CD4-positive, alpha-beta T cell (primary cell): ENCODE results near the gene UTP18. TPM values are rescaled to one million over a fixed set of nuclear protein-coding genes. Genes with fewer than 3 reads are reported as not detected.

Experiments used
- ATAC-seq: fragments of 200-7000 bp; cut with Tn5 transposase; one replicate; pipeline ENCODE4 v1.10.0; 2022; ENCODE audit warnings: mild to moderate bottlenecking; ENCODE audit not compliant: poor library complexity
- CTCF ChIA-PET: fragments of 350-600 bp; sonication (Branson Sonifier 250); formaldehyde crosslinking; loops from one replicate; lab custom pipeline; 2021; ENCODE audit warnings: antibody characterized with exemption, inconsistent platforms; lab: Charles Lee
- POLR2A ChIA-PET: fragments of 350-600 bp; sonication (Branson Sonifier 250); formaldehyde crosslinking; loops from one replicate; lab custom pipeline; 2021; ENCODE audit warnings: antibody characterized with exemption, inconsistent platforms; lab: Charles Lee
- DNase-seq, 14 experiments: peaks; one replicate each; pipeline ENCODE4 v3.0.0-alpha.2; 2013 to 2020; ENCODE audit warnings: mixed read lengths in 2 of 14
- H3K27ac ChIP-seq, 2 donors: one replicate each; pipeline versions ENCODE4 v1.5.1 to v1.7.0; 2013; ENCODE audit warnings: low read length in 2 of 2, low read depth in 1 of 2, mild to moderate bottlenecking in 1 of 2
- H3K27me3 ChIP-seq, 2 experiments: 1 replicate in 1 of 2; 2 replicates in 1 of 2; pipeline versions ENCODE4 v1.6.1 to v1.7.0; 2013; ENCODE audit warnings: low read length in 2 of 2, control low read depth in 1 of 2, mild to moderate bottlenecking in 1 of 2, moderate library complexity in 1 of 2; ENCODE audit not compliant: insufficient read depth in 2 of 2, control insufficient read depth in 1 of 2
- H3K36me3 ChIP-seq: one replicate; pipeline ENCODE4 v1.6.1; 2013; ENCODE audit warnings: low read length, control low read depth; ENCODE audit not compliant: insufficient read depth
- H3K4me1 ChIP-seq: one replicate; pipeline ENCODE4 v1.6.1; 2013; ENCODE audit warnings: low read length, control low read depth; ENCODE audit not compliant: insufficient read depth
- H3K4me3 ChIP-seq: one replicate; pipeline ENCODE4 v1.5.1; 2013; ENCODE audit warnings: mild to moderate bottlenecking, low read length, moderate library complexity
- H3K9me3 ChIP-seq, 2 experiments: 1 replicate in 1 of 2; 2 replicates in 1 of 2; pipeline versions ENCODE4 v1.6.1 to v1.7.0; 2013; ENCODE audit warnings: low read length in 2 of 2, mild to moderate bottlenecking in 2 of 2, control low read depth in 1 of 2, moderate library complexity in 1 of 2; ENCODE audit not compliant: control insufficient read depth in 1 of 2, insufficient read depth in 1 of 2
- H3K27ac Mint-ChIP-seq: one replicate; pipeline ENCODE4 v1.8.0; 2020; ENCODE audit warnings: mixed read lengths
- H3K27me3 Mint-ChIP-seq: one replicate; pipeline ENCODE4 v1.8.0; 2021; ENCODE audit warnings: mixed read lengths
- H3K36me3 Mint-ChIP-seq: one replicate; pipeline ENCODE4 v1.8.0; 2021; ENCODE audit warnings: low read depth, mixed read lengths
- H3K4me1 Mint-ChIP-seq: one replicate; pipeline ENCODE4 v1.8.0; 2021; ENCODE audit warnings: low read depth, mixed read lengths
- H3K4me3 Mint-ChIP-seq: one replicate; pipeline ENCODE4 v1.8.0; 2020; ENCODE audit warnings: mild to moderate bottlenecking, mixed read lengths
- H3K9me3 Mint-ChIP-seq: one replicate; pipeline ENCODE4 v1.8.0; 2020; ENCODE audit warnings: mixed read lengths
- intact Hi-C, 2 experiments: fragments of 100-400 bp; cut with DNase I in 1 of 2; cut with micrococcal nuclease in 1 of 2; formaldehyde crosslinking; loops; one replicate each; pipeline versions ENCODE4 v1.15.1 to v1.9.0; 2023 to 2025; cut with DNase I, micrococcal nuclease
- polyA plus RNA-seq, 2 donors: library from polyadenylated mRNA; unstranded; fragments of 120-200 nt; gene quantifications; one replicate each; pipeline ENCODE4 v1.2.1, GENCODE V29; 2013
- total RNA-seq, 174 experiments: library from RNA in 2 of 174; stranded (reverse) in 2 of 174; gene quantifications; one replicate each; pipeline ENCODE4 v1.2.3 and lab custom pipeline; 2021 to 2026
- TF ChIP-seq, protein P1 (sequence below): fragments of 200-600 bp; IDR thresholded peaks from one replicate; pipeline ENCODE4 v1.8.0; 2022; ENCODE audit warnings: antibody characterized with exemption, mild to moderate bottlenecking

UTP18 gene
- total RNA-seq: 10 to 100 TPM; 48.5 to 49.8 TPM
- 40.7 TPM for polyA plus RNA-seq (2013, experiment 1 of 2)
- 39.9 TPM for polyA plus RNA-seq (2013, experiment 2 of 2)
- 43.2 to 159 (median 70.8) reads per million in 172 experiments for total RNA-seq (lab: John Stamatoyannopoulos, UW)

DNA sequence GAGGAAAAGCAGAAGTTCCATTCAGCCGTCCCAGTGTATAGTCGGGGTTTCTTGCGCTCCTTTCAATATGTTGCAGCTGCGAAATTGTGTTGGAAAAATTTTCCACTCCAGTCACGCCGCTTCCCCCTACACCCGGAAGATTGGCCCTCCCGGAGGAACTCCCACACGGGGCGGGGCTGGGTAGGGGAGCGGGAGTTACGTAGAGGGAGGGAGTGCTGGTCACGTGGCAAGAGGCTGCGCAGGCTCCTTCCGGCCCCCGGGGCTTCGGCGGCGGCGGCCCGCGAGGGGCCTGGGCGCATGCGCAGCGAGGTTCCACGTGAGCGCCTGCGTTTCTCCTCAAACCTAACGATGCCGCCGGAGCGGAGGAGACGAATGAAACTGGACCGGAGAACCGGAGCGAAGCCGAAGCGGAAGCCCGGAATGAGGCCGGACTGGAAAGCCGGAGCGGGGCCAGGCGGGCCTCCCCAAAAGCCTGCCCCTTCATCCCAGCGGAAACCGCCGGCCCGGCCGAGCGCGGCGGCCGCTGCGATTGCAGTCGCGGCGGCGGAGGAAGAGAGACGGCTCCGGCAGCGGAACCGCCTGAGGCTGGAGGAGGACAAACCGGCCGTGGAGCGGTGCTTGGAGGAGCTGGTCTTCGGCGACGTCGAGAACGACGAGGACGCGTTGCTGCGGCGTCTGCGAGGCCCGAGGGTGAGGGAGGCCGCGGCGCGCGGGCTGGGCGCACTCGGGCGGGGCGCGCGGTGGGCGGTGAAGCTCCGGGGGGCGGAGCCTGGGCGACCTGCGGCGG is at the start of gene UTP18:
Gene UTP18, plus strand, starts transcription at position 310 of the 787 bp plus-strand sequence. Its CDS starts 39 bp downstream, at position 349.
- H3K9me3 ChIP-seq: no peaks in the 10 kb centered on the region
- CTCF ChIA-PET: interaction anchor here (1.0 kb wide), 1 partner anchor 107 kb away, joined by 3 read pairs; the partner anchor contains the start of gene NME1
- Mint-ChIP-seq H3K4me3 (peak within 1 kb of the TSS; percentile 99), H3K9me3 (no peaks in the 10 kb centered on the region), H3K27ac (peak within 1 kb of the TSS; percentile 99), H3K36me3 (peaks cover 86% of the 10 kb centered on the region), H3K4me1 (peaks cover 83% of the 10 kb centered on the region), H3K27me3 (no peaks in the 10 kb centered on the region)
- H3K4me1 ChIP-seq: peaks cover 36% of the 10 kb centered on the region
- peak within 1 kb of the TSS; percentile 90 for H3K4me3 ChIP-seq
- peaks cover 33% of the 10 kb centered on the region for H3K36me3 ChIP-seq
- ATAC-seq (peak; percentile 81), DNase-seq (peak; percentile 89 to 99 (median 96))
- POLR2A ChIA-PET: interaction anchor here (0.5 to 1.9 kb wide), 13 partner anchors 9 to 393 kb away, joined by 3 to 14 read pairs (median 4); partner anchors contain the start of genes NME1, NME2, SPAG9 and TOB1
- no peaks in the 10 kb centered on the region for H3K27me3 ChIP-seq
- peak within 1 kb of the TSS; percentile 96 to 99 for H3K27ac ChIP-seq
- TF ChIP-seq, protein P1, sequence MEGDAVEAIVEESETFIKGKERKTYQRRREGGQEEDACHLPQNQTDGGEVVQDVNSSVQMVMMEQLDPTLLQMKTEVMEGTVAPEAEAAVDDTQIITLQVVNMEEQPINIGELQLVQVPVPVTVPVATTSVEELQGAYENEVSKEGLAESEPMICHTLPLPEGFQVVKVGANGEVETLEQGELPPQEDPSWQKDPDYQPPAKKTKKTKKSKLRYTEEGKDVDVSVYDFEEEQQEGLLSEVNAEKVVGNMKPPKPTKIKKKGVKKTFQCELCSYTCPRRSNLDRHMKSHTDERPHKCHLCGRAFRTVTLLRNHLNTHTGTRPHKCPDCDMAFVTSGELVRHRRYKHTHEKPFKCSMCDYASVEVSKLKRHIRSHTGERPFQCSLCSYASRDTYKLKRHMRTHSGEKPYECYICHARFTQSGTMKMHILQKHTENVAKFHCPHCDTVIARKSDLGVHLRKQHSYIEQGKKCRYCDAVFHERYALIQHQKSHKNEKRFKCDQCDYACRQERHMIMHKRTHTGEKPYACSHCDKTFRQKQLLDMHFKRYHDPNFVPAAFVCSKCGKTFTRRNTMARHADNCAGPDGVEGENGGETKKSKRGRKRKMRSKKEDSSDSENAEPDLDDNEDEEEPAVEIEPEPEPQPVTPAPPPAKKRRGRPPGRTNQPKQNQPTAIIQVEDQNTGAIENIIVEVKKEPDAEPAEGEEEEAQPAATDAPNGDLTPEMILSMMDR: no peak
- intact Hi-C loops: loop anchor here (5.0 to 10.0 kb wide), 5 partner anchors 93 to 886 kb away; partner anchors contain the start of genes EME1 (in 1 of the 2), MRPL27 (in 1 of the 2), NME1 (in 1 of the 2) and NME2 (in 1 of the 2)

DNA sequence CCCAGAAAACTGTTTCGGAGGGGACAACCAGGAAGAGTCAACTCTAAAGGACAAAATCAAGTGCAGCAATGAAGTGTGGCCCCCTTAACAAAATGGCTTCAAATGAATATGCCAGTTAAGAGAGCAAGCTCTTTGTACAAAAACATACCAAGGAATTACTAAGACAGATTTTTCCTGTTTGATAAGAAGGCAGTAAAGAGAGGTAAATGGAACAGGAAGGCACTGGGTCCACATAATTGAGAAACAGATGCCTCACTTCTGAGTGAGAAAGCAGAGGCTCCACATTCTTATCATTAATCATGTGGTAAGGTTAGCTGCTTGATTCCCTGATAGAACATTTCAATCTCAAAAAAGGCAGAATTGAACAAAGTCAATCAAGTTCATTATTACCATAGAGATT is 45.4 kb upstream of the UTP18 start:
- Histone ChIP-seq H3K36me3 (peaks cover 62% of the 10 kb centered on the region), H3K9me3 (no peaks in the 10 kb centered on the region), H3K4me3 (no peak overlapping the region), H3K27ac (peak overlapping the region in 1 of 2 donors; percentile 3), H3K4me1 (no peaks in the 10 kb centered on the region), H3K27me3 (no peaks in the 10 kb centered on the region)
- intact Hi-C loops: no loop called here
- H3K36me3 Mint-ChIP-seq: peaks cover 86% of the 10 kb centered on the region
- no peak overlapping the region for H3K27ac Mint-ChIP-seq
- no peak overlapping the region for H3K4me3 Mint-ChIP-seq
- CTCF ChIA-PET: no interaction called here
- H3K4me1 Mint-ChIP-seq: no peaks in the 10 kb centered on the region
- POLR2A ChIA-PET: no interaction called here
- no peaks in the 10 kb centered on the region for H3K9me3 Mint-ChIP-seq
- H3K27me3 Mint-ChIP-seq: no peaks in the 10 kb centered on the region
- DNase-seq (no peak), ATAC-seq (no peak)
- TF ChIP-seq, protein P1: no peak

DNA sequence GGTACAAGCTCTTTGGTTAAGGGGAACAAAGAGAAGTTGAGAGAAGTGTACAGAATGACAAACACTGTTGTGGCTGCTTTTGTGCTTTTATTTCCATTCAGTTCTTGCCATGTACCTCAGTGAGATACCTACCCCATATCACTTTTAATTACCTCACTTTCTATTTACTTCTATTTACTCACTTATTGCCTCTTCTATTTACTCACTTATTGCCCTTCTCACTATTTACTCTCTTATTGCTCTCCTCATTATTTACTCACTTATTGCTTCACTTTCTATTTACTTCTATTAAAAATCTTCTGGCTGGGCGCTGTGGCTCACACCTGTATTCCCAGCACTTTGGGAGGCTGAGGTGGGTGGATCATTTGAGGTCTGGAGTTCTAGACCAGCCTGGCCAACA is 42.4 kb upstream of the UTP18 start:
- ATAC-seq (no peak), DNase-seq (no peak)
- H3K9me3 Mint-ChIP-seq: no peaks in the 10 kb centered on the region
- Histone ChIP-seq H3K4me3 (no peak overlapping the region), H3K36me3 (peaks cover 68% of the 10 kb centered on the region), H3K27me3 (no peaks in the 10 kb centered on the region), H3K9me3 (no peaks in the 10 kb centered on the region), H3K4me1 (no peaks in the 10 kb centered on the region), H3K27ac (no peak overlapping the region)
- no peaks in the 10 kb centered on the region for H3K4me1 Mint-ChIP-seq
- H3K27me3 Mint-ChIP-seq: no peaks in the 10 kb centered on the region
- H3K4me3 Mint-ChIP-seq: no peak overlapping the region
- ChIA-PET POLR2A (no interaction called here), CTCF (interaction anchor here (0.6 kb wide), 1 partner anchor 479 kb away, joined by 3 read pairs; no protein-coding TSS in a partner anchor)
- TF ChIP-seq, protein P1: no peak
- intact Hi-C loops: no loop called here
- no peak overlapping the region for H3K27ac Mint-ChIP-seq
- H3K36me3 Mint-ChIP-seq: peaks cover 94% of the 10 kb centered on the region
